ENCODE results near the gene ERICH2.

GRCh38 chr2:170829036-170829435, 58.9 kb downstream of the ERICH2 start:
- TF ChIP-seq CTCF (IDR thresholded peaks at IDR 0.05), result no peak
- no peak for TF ChIP-seq POLR2A (IDR thresholded peaks at IDR 0.05)

Data from esophagus squamous epithelium (tissue), 4 donors.